ENCODE results near the gene WDFY3. TPM values are rescaled to one million over a fixed set of nuclear protein-coding genes. Genes with fewer than 3 reads are reported as not detected.

WDFY3 gene
- total RNA-seq, 2 experiments from 2014 or later, result not detected

DNA sequence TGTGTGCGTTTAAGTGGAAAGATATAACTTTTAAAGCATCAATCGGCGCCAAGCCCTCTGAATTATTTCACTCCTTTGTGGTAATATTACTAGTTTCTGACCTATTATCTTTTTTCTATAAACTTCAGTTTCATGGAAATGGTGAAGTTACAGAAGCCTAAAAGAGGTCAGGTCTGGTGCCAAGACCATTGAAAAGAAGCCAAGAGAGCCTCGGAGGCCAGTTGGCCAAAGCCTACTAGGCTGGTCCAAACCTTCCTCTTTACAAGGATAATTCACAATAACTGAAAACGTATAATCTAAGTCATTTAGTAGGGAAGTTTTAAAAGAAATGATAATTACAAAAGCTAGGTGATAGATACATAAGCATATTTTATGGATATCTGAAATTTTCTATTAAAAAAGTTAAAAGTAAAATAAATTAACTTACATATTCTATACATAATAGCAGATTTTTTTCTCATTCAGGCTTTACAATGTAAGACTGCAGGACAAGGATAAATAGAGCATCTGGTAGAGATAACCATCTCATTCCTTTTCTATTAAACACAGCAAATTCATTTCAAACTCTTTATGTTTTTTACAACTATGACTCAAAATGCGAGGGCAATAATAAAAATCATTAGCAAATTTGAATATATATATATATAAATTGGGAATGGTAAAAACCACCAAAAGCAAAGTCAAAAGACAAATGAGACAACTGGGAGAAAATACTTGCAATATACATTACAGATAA is 49.2 kb downstream of the WDFY3 start:
- ChIA-PET POLR2A (no interaction called here), CTCF (no interaction called here)
- H3K9me3 Mint-ChIP-seq (ENCODE audit: insufficient read depth), result no peaks in the 10 kb centered on the region

DNA sequence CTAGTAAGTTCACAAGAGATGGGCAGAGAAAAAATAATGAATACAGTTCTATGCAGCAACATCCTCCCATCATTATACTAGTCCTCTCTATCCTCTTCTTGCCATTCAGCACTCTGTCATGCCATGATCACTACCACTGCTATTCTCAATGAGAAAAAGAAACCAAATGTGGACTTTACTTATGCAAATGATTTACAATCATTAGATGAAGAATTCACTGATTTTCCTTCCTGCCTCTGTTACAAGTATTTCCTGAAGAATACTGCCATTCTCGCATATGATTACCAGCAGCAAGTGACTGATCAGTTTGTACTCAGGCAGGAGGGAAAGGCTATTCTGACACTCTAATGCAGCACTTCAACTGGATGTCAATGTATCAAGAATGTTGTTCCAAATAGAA is 50.3 kb downstream of the WDFY3 start:
- ATAC-seq (no peak), DNase-seq (no peak)
- no peak overlapping the region for H3K4me3 Mint-ChIP-seq
- POLR2A ChIA-PET, result no interaction called here
- CTCF ChIA-PET, result no interaction called here
- no peaks in the 10 kb centered on the region for H3K4me1 Mint-ChIP-seq (ENCODE audit: low read depth)
- no peaks in the 10 kb centered on the region for H3K36me3 Mint-ChIP-seq (ENCODE audit: low read depth)
- H3K27me3 Mint-ChIP-seq (ENCODE audit: low read depth), result no peaks in the 10 kb centered on the region
- H3K27ac Mint-ChIP-seq, result no peak overlapping the region
- H3K9me3 Mint-ChIP-seq (ENCODE audit: insufficient read depth), result no peaks in the 10 kb centered on the region

More for the DNA sequence above, 49.2 kb downstream of the WDFY3 start:
- DNase-seq (no peak), ATAC-seq (no peak)
- no peaks in the 10 kb centered on the region for H3K36me3 Mint-ChIP-seq (ENCODE audit: low read depth)
- no peak overlapping the region for H3K27ac Mint-ChIP-seq
- H3K27me3 Mint-ChIP-seq (ENCODE audit: low read depth), result no peaks in the 10 kb centered on the region
- no peak overlapping the region for H3K4me3 Mint-ChIP-seq
- H3K4me1 Mint-ChIP-seq (ENCODE audit: low read depth), result no peaks in the 10 kb centered on the region

DNA sequence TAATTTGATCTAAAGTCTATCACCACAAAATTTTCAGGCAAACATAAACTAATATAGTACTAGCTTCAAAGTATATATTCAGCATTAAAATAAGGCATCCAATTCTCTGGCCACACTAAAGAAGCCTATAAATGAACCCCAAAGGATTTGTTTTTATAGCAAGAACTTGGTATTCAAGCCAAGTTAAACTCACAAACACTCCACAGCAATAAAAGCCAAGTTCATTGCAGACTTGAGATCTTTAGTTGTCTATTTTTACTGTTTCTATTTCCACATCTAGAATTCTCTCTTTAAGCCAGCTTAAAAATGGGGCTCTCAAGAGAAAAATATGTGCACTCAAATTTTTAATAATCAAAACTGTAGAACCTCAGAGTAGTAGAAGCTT is 51.1 kb downstream of the WDFY3 start:
- Mint-ChIP-seq H3K9me3 (ENCODE audit: insufficient read depth) (no peaks in the 10 kb centered on the region), H3K4me1 (ENCODE audit: low read depth) (no peaks in the 10 kb centered on the region), H3K36me3 (ENCODE audit: low read depth) (no peaks in the 10 kb centered on the region), H3K27ac (no peak overlapping the region), H3K27me3 (ENCODE audit: low read depth) (no peaks in the 10 kb centered on the region), H3K4me3 (no peak overlapping the region)
- DNase-seq (no peak), ATAC-seq (no peak)
- ChIA-PET CTCF (no interaction called here), POLR2A (no interaction called here)

DNA sequence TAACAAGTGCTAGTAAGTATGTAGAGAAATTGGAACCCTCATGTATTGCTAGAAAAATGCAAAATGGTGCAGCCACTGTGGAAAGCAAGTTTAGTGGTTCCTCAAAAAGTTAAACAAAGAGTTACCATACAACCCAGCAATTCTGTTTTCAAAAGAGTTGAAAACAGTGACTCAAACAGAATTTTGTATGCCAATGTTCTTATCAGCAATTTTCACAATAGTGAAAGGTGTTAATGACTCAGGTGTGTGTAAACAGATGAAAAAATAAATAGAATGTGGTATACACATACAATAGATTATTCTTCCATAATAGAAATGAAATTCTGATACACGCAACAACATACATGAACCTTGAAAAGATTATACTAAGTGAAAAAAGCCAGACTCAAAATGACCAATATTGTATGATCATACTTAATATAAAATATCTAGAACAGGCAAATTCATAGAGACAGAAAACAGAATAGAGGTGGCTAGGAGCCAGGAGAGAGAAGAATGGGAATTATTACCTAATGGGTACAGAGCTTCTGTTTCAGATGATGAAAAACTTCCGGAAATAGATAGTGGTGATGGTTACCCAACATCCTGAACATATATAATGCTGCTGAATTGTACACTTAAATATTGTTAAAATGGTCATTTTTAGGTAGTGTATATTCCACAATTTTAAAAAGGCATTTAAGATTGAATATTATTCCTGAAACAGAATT is 51.6 kb downstream of the WDFY3 start:
- POLR2A ChIA-PET, result no interaction called here
- no peak for ATAC-seq
- CTCF ChIA-PET, result no interaction called here
- Mint-ChIP-seq H3K4me1 (ENCODE audit: low read depth) (no peaks in the 10 kb centered on the region), H3K4me3 (no peak overlapping the region), H3K27ac (no peak overlapping the region), H3K36me3 (ENCODE audit: low read depth) (no peaks in the 10 kb centered on the region), H3K9me3 (ENCODE audit: insufficient read depth) (no peaks in the 10 kb centered on the region), H3K27me3 (ENCODE audit: low read depth) (no peaks in the 10 kb centered on the region)
- DNase-seq, result no peak

DNA sequence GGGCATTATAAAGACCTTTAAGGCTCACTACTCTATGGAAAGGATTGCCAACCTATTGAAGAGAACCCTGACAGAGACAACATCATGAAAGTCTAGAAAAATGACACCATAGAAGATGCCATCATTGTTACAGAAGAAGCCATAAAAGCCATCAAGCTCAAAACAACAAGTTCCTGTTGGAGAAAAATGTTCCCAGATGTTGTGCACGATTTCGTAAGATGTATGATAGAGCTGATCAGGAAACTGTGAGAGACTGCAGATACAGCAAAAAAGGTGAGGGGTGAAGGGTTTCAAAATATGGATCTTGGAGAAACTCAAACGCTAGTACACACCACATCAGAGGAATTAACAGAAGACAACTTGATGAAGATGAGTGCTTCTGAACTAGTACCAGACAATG is 53.3 kb downstream of the WDFY3 start:
- CTCF ChIA-PET, result no interaction called here
- ATAC-seq, result no peak
- H3K9me3 Mint-ChIP-seq (ENCODE audit: insufficient read depth), result no peaks in the 10 kb centered on the region

DNA sequence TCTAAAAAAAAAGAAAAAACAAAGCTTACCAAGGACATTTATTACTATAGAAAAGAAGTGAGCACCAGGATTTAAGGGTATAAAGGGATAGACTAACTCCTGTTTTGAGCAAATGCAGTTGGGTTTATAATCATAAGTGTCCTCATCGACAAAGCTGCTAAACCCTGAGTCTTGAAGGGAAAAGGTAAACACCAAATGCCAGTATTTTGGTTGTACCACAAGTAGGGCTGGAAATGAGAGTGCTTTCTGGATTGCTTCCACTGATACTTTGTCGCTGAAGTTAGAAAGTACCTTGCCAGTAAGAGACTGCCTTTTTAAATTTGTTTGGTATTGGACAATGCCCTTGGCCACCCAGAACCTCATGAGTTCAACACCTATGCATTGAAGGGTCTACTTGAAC is 53.7 kb downstream of the WDFY3 start:
- Mint-ChIP-seq H3K4me1 (ENCODE audit: low read depth) (no peaks in the 10 kb centered on the region), H3K9me3 (ENCODE audit: insufficient read depth) (no peaks in the 10 kb centered on the region), H3K27me3 (ENCODE audit: low read depth) (no peaks in the 10 kb centered on the region), H3K4me3 (no peak overlapping the region), H3K27ac (no peak overlapping the region), H3K36me3 (ENCODE audit: low read depth) (no peaks in the 10 kb centered on the region)
- POLR2A ChIA-PET, result no interaction called here
- DNase-seq (no peak), ATAC-seq (no peak)
- CTCF ChIA-PET, result no interaction called here

More for the DNA sequence above, 53.3 kb downstream of the WDFY3 start:
- H3K36me3 Mint-ChIP-seq (ENCODE audit: low read depth), result no peaks in the 10 kb centered on the region
- H3K27me3 Mint-ChIP-seq (ENCODE audit: low read depth), result no peaks in the 10 kb centered on the region
- no peak overlapping the region for H3K4me3 Mint-ChIP-seq
- DNase-seq, result no peak
- H3K4me1 Mint-ChIP-seq (ENCODE audit: low read depth), result no peaks in the 10 kb centered on the region
- no peak overlapping the region for H3K27ac Mint-ChIP-seq
- POLR2A ChIA-PET, result no interaction called here

DNA sequence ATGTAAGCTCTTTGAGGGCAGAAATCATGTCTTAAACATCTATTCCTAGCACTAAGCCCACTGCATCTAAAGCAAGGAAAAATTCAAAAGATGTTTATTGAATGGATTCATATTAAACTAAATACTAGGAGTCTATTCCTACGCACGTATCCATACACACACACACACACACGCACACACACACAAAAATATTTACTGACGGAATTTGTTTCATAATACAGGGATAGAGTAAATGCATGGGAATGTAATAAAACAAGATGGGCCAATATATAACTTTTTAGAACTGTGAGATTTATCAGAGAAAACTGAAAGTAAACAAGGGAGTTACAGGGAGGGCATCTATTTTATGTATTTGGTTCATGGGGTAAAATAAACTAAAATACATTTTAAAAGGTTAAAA is 57.6 kb downstream of the WDFY3 start:
- Mint-ChIP-seq H3K9me3 (ENCODE audit: insufficient read depth) (no peaks in the 10 kb centered on the region), H3K36me3 (ENCODE audit: low read depth) (no peaks in the 10 kb centered on the region), H3K4me1 (ENCODE audit: low read depth) (no peaks in the 10 kb centered on the region), H3K27me3 (ENCODE audit: low read depth) (no peaks in the 10 kb centered on the region), H3K27ac (no peak overlapping the region), H3K4me3 (no peak overlapping the region)
- ChIA-PET POLR2A (no interaction called here), CTCF (no interaction called here)
- ATAC-seq (no peak), DNase-seq (no peak)

DNA sequence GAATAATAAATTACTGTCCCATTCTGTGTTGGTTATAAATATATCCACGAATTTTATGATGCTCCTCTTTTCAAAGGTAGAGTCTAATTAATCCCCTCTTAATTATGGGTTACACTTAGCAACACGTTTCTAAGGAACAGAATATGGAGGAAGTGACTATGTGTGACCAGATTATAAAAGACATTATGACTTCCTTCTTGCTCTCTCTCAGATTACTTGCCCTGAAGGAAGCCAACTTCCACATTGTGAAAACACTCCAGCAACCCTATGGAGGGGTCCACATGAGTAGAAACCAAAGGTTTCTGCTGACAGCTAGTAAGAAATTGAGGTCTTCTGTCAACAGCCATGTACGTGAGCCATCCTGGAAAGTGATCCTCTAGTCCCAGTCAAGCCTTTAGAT is 59.3 kb downstream of the WDFY3 start:
- no peaks in the 10 kb centered on the region for H3K9me3 Mint-ChIP-seq (ENCODE audit: insufficient read depth)
- ChIA-PET CTCF (no interaction called here), POLR2A (no interaction called here)
- ATAC-seq (no peak), DNase-seq (no peak)
- H3K4me1 Mint-ChIP-seq (ENCODE audit: low read depth), result no peaks in the 10 kb centered on the region
- no peaks in the 10 kb centered on the region for H3K27me3 Mint-ChIP-seq (ENCODE audit: low read depth)
- no peak overlapping the region for H3K27ac Mint-ChIP-seq
- H3K4me3 Mint-ChIP-seq, result no peak overlapping the region
- H3K36me3 Mint-ChIP-seq (ENCODE audit: low read depth), result no peaks in the 10 kb centered on the region

DNA sequence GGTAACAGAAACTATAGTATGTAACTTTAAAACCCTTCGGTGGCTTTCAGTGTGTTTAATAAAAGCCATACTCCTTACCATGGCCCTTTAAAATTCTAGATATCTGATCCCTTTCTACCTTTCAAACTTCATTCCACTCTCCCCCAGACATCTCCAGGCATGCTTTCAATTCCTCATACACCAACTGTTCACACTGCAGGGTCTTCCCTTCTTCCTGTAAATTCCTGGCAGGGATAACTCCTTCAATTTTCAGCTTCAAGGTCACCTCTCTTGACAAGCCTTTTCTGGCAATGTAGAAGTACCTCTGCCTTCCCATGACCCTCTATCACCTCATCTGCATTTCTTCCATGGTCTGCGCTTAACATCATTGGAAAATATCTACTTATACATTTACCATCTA is 60.8 kb downstream of the WDFY3 start:
- H3K4me3 Mint-ChIP-seq, result no peak overlapping the region
- ATAC-seq (no peak), DNase-seq (no peak)
- H3K36me3 Mint-ChIP-seq (ENCODE audit: low read depth), result no peaks in the 10 kb centered on the region
- H3K9me3 Mint-ChIP-seq (ENCODE audit: insufficient read depth), result no peaks in the 10 kb centered on the region
- CTCF ChIA-PET, result no interaction called here
- no peaks in the 10 kb centered on the region for H3K27me3 Mint-ChIP-seq (ENCODE audit: low read depth)
- POLR2A ChIA-PET, result no interaction called here
- H3K27ac Mint-ChIP-seq, result no peak overlapping the region
- H3K4me1 Mint-ChIP-seq (ENCODE audit: low read depth), result no peaks in the 10 kb centered on the region

DNA sequence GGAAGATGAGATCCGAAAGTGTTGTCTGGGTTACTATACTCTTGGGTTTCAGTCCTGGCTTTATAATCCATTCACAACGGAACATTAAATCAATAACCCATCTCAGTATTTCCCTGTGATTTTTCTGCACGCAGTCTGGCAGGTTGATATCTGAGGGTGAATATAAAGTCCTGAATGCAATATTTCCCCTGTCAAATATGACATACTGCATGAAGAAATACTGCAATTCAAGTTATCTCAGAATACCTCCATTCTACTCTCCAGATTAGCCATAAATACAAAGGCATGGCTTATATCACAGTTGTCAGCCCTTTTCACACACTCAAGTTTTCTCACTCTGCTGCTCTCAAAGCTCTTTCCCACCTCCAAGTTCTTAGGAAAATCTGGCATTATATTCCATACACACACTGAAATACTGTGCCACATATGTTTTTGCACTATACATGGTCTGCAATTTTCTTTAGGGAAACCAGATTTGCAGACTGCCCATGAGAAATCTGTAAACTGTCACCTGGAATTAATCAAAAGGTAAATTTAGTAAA is 64.7 kb downstream of the WDFY3 start:
- Mint-ChIP-seq H3K27me3 (ENCODE audit: low read depth) (no peaks in the 10 kb centered on the region), H3K4me3 (no peak overlapping the region), H3K36me3 (ENCODE audit: low read depth) (no peaks in the 10 kb centered on the region), H3K4me1 (ENCODE audit: low read depth) (no peaks in the 10 kb centered on the region), H3K27ac (no peak overlapping the region), H3K9me3 (ENCODE audit: insufficient read depth) (no peaks in the 10 kb centered on the region)
- ATAC-seq (no peak), DNase-seq (no peak)
- ChIA-PET CTCF (no interaction called here), POLR2A (no interaction called here)

DNA sequence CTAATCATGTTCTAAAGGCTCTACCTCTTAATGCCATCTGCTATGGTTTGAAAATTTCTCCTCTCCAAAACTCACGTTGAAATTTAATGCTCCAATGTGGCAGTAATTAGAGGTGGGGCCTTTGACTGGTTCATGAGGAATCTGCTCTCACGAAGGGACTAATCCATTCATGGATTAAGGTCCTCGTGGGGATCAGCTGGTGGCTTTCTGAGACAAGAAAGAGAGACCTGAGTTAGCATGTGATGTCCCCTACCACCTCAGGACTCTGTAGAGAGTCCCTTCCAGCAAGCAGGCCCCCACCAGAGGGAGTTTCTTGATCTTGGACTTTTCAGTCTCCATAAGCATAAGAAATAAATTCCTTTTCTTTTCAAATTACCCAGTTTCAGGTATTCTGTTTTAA is 65.3 kb downstream of the WDFY3 start:
- Mint-ChIP-seq H3K27ac (no peak overlapping the region), H3K4me1 (ENCODE audit: low read depth) (no peaks in the 10 kb centered on the region)
- CTCF ChIA-PET, result no interaction called here

DNA sequence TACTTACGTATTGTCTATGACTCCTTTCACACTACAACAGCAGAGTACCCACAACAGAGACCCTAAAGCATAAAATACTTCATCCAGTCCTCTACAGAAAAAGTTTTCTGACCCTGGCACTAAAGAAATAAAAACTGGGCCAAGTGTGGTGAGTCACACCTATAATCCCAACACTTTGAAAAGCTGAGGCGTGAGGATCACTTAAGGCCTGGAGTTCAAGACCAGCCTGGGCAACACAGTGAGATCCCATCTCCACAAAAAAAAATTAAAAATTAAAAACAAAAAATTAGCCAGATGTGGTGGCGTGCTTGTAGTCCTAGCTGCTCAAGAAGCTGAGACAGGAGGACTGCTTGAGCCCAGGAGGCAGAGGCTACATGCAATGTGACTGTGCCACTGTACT is 66.9 kb downstream of the WDFY3 start:
- CTCF ChIA-PET, result no interaction called here
- DNase-seq (no peak), ATAC-seq (no peak)
- Mint-ChIP-seq H3K9me3 (ENCODE audit: insufficient read depth) (no peaks in the 10 kb centered on the region), H3K36me3 (ENCODE audit: low read depth) (no peaks in the 10 kb centered on the region), H3K27ac (no peak overlapping the region), H3K4me3 (no peak overlapping the region), H3K4me1 (ENCODE audit: low read depth) (no peaks in the 10 kb centered on the region), H3K27me3 (ENCODE audit: low read depth) (no peaks in the 10 kb centered on the region)
- POLR2A ChIA-PET, result no interaction called here

More for the DNA sequence above, 65.3 kb downstream of the WDFY3 start:
- Mint-ChIP-seq H3K27me3 (ENCODE audit: low read depth) (no peaks in the 10 kb centered on the region), H3K4me3 (no peak overlapping the region), H3K9me3 (ENCODE audit: insufficient read depth) (no peaks in the 10 kb centered on the region), H3K36me3 (ENCODE audit: low read depth) (no peaks in the 10 kb centered on the region)
- POLR2A ChIA-PET, result no interaction called here
- ATAC-seq, result no peak
- DNase-seq, result no peak

DNA sequence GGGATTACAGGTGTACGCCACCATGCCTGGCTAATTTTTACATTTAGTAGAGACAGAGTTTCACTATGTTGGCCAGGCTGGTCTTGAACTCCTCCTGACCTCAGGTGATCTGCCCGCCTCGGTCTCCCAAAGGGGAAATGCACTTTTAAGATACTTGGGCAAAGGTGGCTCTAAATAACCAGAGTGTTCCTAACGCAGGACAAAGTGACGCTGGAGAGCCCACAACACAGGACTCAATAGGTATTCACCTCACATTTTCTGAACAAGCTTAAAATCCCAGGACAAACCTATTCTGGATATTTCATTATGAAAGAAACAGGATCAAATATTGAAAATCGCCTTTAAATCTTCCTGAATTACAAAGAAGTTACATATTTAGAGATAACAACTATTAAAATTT is 69.0 kb downstream of the WDFY3 start:
- H3K27me3 Mint-ChIP-seq (ENCODE audit: low read depth), result no peaks in the 10 kb centered on the region
- H3K9me3 Mint-ChIP-seq (ENCODE audit: insufficient read depth), result no peaks in the 10 kb centered on the region
- POLR2A ChIA-PET, result no interaction called here
- no peak overlapping the region for H3K4me3 Mint-ChIP-seq
- no peak for ATAC-seq
- DNase-seq, result no peak
- H3K36me3 Mint-ChIP-seq (ENCODE audit: low read depth), result no peaks in the 10 kb centered on the region
- H3K4me1 Mint-ChIP-seq (ENCODE audit: low read depth), result no peaks in the 10 kb centered on the region
- CTCF ChIA-PET, result no interaction called here
- H3K27ac Mint-ChIP-seq, result no peak overlapping the region

All from activated CD8-positive, alpha-beta T cell treated with anti-CD3 and anti-CD28 coated beads, Interleukin-2, amount 10 ng/mL, durations not matched to agents 7 days and 5 days (primary cell).